ENCODE measurements around the gene NDUFS8.

Gene NDUFS8

GRCh38 chr11:68002938-68003845 is 27.3 kb upstream of the NDUFS8 start:
- peak in 1 of 2 donors; percentile 17 for DNase-seq (ENCODE audit: low read depth in 2 of 2)

GRCh38 chr11:68003846-68004550 is 26.5 kb upstream of the NDUFS8 start, which contains the start of gene UNC93B1:
TSS of gene UNC93B1 (minus strand) at chr11:68004097. CDS start at chr11:68004043, 54 bp downstream.
- peak; percentile 35 to 43 for DNase-seq (ENCODE audit: low read depth in 2 of 2)

GRCh38 chr11:68004551-68005335 is 25.7 kb upstream of the NDUFS8 start:
- no peak for DNase-seq (ENCODE audit: low read depth in 2 of 2)

- DNase-seq (ENCODE audit: low read depth in 2 of 2) = no peak
Observed at GRCh38 chr11:68006606-68007166, 23.8 kb upstream of the NDUFS8 start.

- no peak for DNase-seq (ENCODE audit: low read depth in 2 of 2)
Observed at GRCh38 chr11:68007498-68008380, 22.7 kb upstream of the NDUFS8 start.

- DNase-seq (ENCODE audit: low read depth in 2 of 2) = no peak
Observed at GRCh38 chr11:68008381-68009337, 21.8 kb upstream of the NDUFS8 start.

- no peak for DNase-seq (ENCODE audit: low read depth in 2 of 2)
Observed at GRCh38 chr11:68009391-68010089, 20.9 kb upstream of the NDUFS8 start.

- no peak for DNase-seq (ENCODE audit: low read depth in 2 of 2)
Observed at GRCh38 chr11:68010090-68011041, 20.1 kb upstream of the NDUFS8 start, which contains the start of gene ALDH3B1. TSS of gene ALDH3B1 (plus strand) at chr11:68010327. CDS start at chr11:68015298, 4,971 bp downstream.

- no peak for DNase-seq (ENCODE audit: low read depth in 2 of 2)
Observed at GRCh38 chr11:68011051-68011943, 19.2 kb upstream of the NDUFS8 start.

- no peak for DNase-seq (ENCODE audit: low read depth in 2 of 2)
Observed at GRCh38 chr11:68012044-68012842, 18.2 kb upstream of the NDUFS8 start.

GRCh38 chr11:68012843-68013610 is 17.5 kb upstream of the NDUFS8 start:
- DNase-seq (ENCODE audit: low read depth in 2 of 2) = no peak

GRCh38 chr11:68013611-68014156 is 16.8 kb upstream of the NDUFS8 start:
- DNase-seq (ENCODE audit: low read depth in 2 of 2) = no peak

- DNase-seq (ENCODE audit: low read depth in 2 of 2) = no peak
Observed at GRCh38 chr11:68014157-68014946, 16.1 kb upstream of the NDUFS8 start.

GRCh38 chr11:68014947-68015447 is 15.5 kb upstream of the NDUFS8 start:
- DNase-seq (ENCODE audit: low read depth in 2 of 2) = no peak

Measured in stimulated activated CD8-positive, alpha-beta memory T cell treated with anti-CD3 and anti-CD28 coated beads, Interleukin-7, amount 100 ng/mL, for 1 hour (primary cell).